DMS79 treated with DMSO at 0.1 percent for 48 hours (cell line): Measurements from ENCODE around the gene NR2F1.
A peak's percentile ranks its signal among the peaks of the same experiment; 100 is the strongest.
"Not testable (repeated sequence)": the region's sequence is repeated elsewhere in the genome, so short reads cannot be mapped to it uniquely, and the experiment has no call there.

Source experiments
- DNase-seq: peaks from one replicate; lab custom pipeline; 2025; lab: John Stamatoyannopoulos, UW

The NR2F1 gene

GRCh38 chr5:93582677-93583438 is at the start of gene NR2F1:
Gene NR2F1, plus strand, starts transcription at chr5:93583222. Its CDS starts 1,802 bp downstream, at chr5:93585024.
- DNase-seq: peak; percentile 94

- DNase-seq: no peak
Measured at GRCh38 chr5:93545872-93546271, 37.1 kb upstream of the NR2F1 start.

GRCh38 chr5:93549594-93549993 is 33.4 kb upstream of the NR2F1 start:
- not testable (repeated sequence) for DNase-seq

- no peak for DNase-seq
Measured at GRCh38 chr5:93557021-93557604, 25.9 kb upstream of the NR2F1 start.

GRCh38 chr5:93566091-93566490 is 16.9 kb upstream of the NR2F1 start:
- no peak for DNase-seq

GRCh38 chr5:93567424-93567823 is 15.6 kb upstream of the NR2F1 start:
- no peak for DNase-seq

GRCh38 chr5:93569300-93570160 is 13.5 kb upstream of the NR2F1 start:
- DNase-seq: no peak

- DNase-seq: no peak
Measured at GRCh38 chr5:93570294-93571113, 12.5 kb upstream of the NR2F1 start.

- DNase-seq: no peak
Measured at GRCh38 chr5:93571114-93571949, 11.7 kb upstream of the NR2F1 start.

- DNase-seq: no peak
Measured at GRCh38 chr5:93572101-93572607, 10.9 kb upstream of the NR2F1 start.

- DNase-seq: no peak
Measured at GRCh38 chr5:93572608-93573353, 10.2 kb upstream of the NR2F1 start.

GRCh38 chr5:93573354-93574351 is 9.4 kb upstream of the NR2F1 start:
- no peak for DNase-seq

GRCh38 chr5:93574491-93575305 is 8.3 kb upstream of the NR2F1 start:
- no peak for DNase-seq

- DNase-seq: peak; percentile 6
Measured at GRCh38 chr5:93575461-93576414, 7.3 kb upstream of the NR2F1 start.

GRCh38 chr5:93576994-93577853 is 5.8 kb upstream of the NR2F1 start:
- DNase-seq: no peak
